ENCODE data around the gene SLC35F1.

SLC35F1 gene

GRCh38 chr6:118305081-118305480 lies 398.0 kb downstream of the SLC35F1 start:
- DNase-seq (ENCODE audit: low read depth in 3 of 3, low spot score in 1 of 3) = no peak

- no peak for DNase-seq (ENCODE audit: low read depth in 3 of 3, low spot score in 1 of 3)
Measured at GRCh38 chr6:118306392-118307238, 399.6 kb downstream of the SLC35F1 start.

- DNase-seq (ENCODE audit: low read depth in 3 of 3, low spot score in 1 of 3) = no peak
Measured at GRCh38 chr6:118307581-118307980, 400.5 kb downstream of the SLC35F1 start.

- no peak for DNase-seq (ENCODE audit: low read depth in 3 of 3, low spot score in 1 of 3)
Measured at GRCh38 chr6:118309337-118310093, 402.5 kb downstream of the SLC35F1 start.

GRCh38 chr6:118313208-118313607 lies 406.1 kb downstream of the SLC35F1 start:
- no peak for DNase-seq (ENCODE audit: low read depth in 3 of 3, low spot score in 1 of 3)

GRCh38 chr6:118313762-118314161 lies 406.7 kb downstream of the SLC35F1 start:
- DNase-seq (ENCODE audit: low read depth in 3 of 3, low spot score in 1 of 3) = no peak

GRCh38 chr6:118316796-118317384 lies 409.8 kb downstream of the SLC35F1 start:
- DNase-seq (ENCODE audit: low read depth in 3 of 3, low spot score in 1 of 3) = no peak

GRCh38 chr6:118317581-118318563 lies 410.8 kb downstream of the SLC35F1 start:
- no peak for DNase-seq (ENCODE audit: low read depth in 3 of 3, low spot score in 1 of 3)

- no peak for DNase-seq (ENCODE audit: low read depth in 3 of 3, low spot score in 1 of 3)
Measured at GRCh38 chr6:118318648-118319047, 411.6 kb downstream of the SLC35F1 start.

GRCh38 chr6:118319416-118319815 lies 412.4 kb downstream of the SLC35F1 start:
- DNase-seq (ENCODE audit: low read depth in 3 of 3, low spot score in 1 of 3) = no peak

- DNase-seq (ENCODE audit: low read depth in 3 of 3, low spot score in 1 of 3) = no peak
Measured at GRCh38 chr6:118319894-118320649, 413.0 kb downstream of the SLC35F1 start.

GRCh38 chr6:118320652-118321051 lies 413.6 kb downstream of the SLC35F1 start:
- no peak for DNase-seq (ENCODE audit: low read depth in 3 of 3, low spot score in 1 of 3)

- DNase-seq (ENCODE audit: low read depth in 3 of 3, low spot score in 1 of 3) = no peak
Measured at GRCh38 chr6:118324116-118324515, 417.1 kb downstream of the SLC35F1 start.

- no peak for DNase-seq (ENCODE audit: low read depth in 3 of 3, low spot score in 1 of 3)
Measured at GRCh38 chr6:118325220-118325860, 418.3 kb downstream of the SLC35F1 start.

GRCh38 chr6:118326712-118327111 lies 419.6 kb downstream of the SLC35F1 start:
- DNase-seq (ENCODE audit: low read depth in 3 of 3, low spot score in 1 of 3) = no peak

- DNase-seq (ENCODE audit: low read depth in 3 of 3, low spot score in 1 of 3) = no peak
Measured at GRCh38 chr6:118327237-118327636, 420.2 kb downstream of the SLC35F1 start.

GRCh38 chr6:118333772-118334171 lies 426.7 kb downstream of the SLC35F1 start:
- no peak for DNase-seq (ENCODE audit: low read depth in 3 of 3, low spot score in 1 of 3)

GRCh38 chr6:118334634-118335033 lies 427.6 kb downstream of the SLC35F1 start:
- DNase-seq (ENCODE audit: low read depth in 3 of 3, low spot score in 1 of 3) = no peak

GRCh38 chr6:118335325-118335816 lies 428.3 kb downstream of the SLC35F1 start:
- no peak for DNase-seq (ENCODE audit: low read depth in 3 of 3, low spot score in 1 of 3)

All from stimulated activated CD4-positive, alpha-beta T cell treated with anti-CD3 and anti-CD28 coated beads, TNF-alpha, amount 100 ng/mL, for 1 hour (primary cell).